Suppressor macrophage (primary cell): Measurements from ENCODE around the gene BMPR1B.

Experiments used
- DNase-seq, 4 experiments: peaks; one replicate each; pipeline ENCODE4 v3.0.0-alpha.2; 2020 to 2022

The BMPR1B gene

DNA sequence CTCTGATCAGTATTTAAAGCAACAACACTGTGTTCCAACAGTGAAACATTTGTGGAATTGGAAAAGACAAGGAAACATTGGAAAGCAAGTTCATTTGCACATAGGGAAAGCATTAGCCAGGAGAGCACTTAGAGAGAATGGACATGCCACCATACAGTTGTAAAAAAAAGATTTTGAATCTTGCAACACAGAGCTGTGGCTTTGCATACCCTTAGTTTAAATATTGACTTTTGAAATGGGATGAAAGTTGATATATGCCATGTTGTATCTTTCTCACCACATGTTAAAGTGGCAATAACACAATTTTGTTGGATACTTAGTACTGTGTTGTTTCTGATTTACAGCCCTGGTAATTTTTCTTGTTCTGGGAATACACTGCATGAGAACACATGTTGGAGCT, 208.1 kb downstream of the BMPR1B start:
- DNase-seq, result no peak

GRCh38 chr4:94968493-94968892, 210.7 kb downstream of the BMPR1B start:
- no peak for DNase-seq

- DNase-seq, result no peak
Measured at GRCh38 chr4:94970650-94971049, 212.9 kb downstream of the BMPR1B start.

- no peak for DNase-seq
Measured at GRCh38 chr4:94974773-94975172, 217.0 kb downstream of the BMPR1B start.

- no peak for DNase-seq
Measured at GRCh38 chr4:94976371-94977011, 218.7 kb downstream of the BMPR1B start.

GRCh38 chr4:94978904-94979303, 221.1 kb downstream of the BMPR1B start:
- peak in 2 of 4 experiments; percentile 6 to 47 for DNase-seq

DNA sequence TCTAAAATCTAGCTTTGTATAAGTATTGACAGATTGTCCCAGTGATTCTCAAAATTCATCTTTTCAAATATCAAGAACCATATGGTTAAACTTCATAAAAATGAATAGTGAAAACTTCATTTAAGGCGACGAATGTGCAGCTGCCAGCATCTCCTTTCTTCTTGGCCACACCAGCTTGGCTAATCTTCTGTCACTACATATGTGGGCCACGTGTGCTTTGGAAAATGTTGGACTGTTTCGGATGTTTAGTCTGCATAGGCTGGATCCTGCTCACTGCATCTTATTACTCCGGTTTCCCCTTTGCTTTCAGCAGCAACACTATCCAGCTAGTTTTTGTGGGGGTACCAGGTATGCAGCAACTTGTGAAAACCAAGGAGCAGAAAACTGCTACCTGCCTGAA, 221.9 kb downstream of the BMPR1B start:
- no peak for DNase-seq

- DNase-seq, result peak in 2 of 4 experiments; percentile 3 to 5
Measured at GRCh38 chr4:94995684-94996394, 238.1 kb downstream of the BMPR1B start.

GRCh38 chr4:95000076-95000648, 242.4 kb downstream of the BMPR1B start:
- DNase-seq, result no peak

- no peak for DNase-seq
Measured at GRCh38 chr4:95004912-95005311, 247.2 kb downstream of the BMPR1B start.

DNA sequence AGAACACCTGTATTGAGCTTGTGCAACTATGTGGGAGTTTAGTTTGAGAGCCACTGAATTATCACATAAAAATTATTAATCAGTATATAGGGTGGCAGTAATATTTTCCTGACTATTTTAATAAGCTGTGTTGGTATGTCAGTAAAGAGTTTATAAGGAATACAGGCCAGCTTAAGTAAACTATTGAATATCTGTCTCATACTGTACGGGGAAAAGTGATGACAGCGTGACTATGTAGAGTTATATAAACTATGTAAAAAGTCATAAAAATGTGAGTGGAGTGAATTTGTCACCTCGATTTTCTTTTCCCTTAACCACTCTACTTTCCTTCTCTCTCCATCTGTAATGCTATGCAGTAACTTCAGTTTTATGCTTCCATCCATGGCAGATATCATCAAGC, 250.2 kb downstream of the BMPR1B start:
- DNase-seq, result no peak

GRCh38 chr4:95013236-95013635, 255.5 kb downstream of the BMPR1B start:
- no peak for DNase-seq

- DNase-seq, result no peak
Measured at GRCh38 chr4:95014068-95014467, 256.3 kb downstream of the BMPR1B start.

GRCh38 chr4:95017305-95018064, 259.7 kb downstream of the BMPR1B start:
- DNase-seq, result no peak

DNA sequence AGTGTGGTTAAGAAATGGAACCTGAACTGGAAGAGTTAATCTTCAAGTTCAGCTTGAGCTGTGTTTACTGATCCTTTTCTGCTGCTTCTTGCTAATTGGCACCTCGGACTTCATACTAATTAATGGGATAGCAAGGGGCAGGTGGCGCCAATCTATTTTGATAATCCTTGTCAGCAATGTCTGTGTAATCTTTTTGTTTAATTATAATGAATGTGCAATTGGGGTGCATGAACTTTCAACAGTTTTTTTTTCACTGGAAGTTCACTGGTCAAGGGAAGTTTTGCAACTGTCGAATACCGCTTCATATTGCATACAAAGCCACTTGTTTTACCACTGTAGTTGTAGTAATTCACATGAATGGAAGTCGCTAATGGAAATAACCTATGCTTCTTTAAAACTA, 261.0 kb downstream of the BMPR1B start:
- DNase-seq, result no peak

DNA sequence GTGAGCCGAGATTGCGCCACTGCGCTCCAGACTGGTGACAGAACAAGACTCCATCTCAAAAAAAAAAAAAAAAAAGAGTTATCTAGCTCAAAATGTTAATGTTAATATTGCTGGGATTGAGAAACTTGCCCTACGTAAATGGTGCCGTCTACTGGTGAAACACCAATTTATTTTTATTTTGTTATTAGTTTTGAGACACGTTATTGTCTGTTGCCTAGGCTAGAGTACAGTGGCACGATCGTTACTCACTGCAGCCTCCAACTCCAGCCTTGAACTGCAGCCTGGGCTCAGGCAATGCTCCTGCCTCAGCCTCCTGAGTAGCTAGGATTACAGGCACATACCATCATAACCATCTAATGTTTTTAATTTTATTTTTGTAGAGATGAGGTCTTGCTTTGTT, 262.8 kb downstream of the BMPR1B start:
- no peak for DNase-seq

- no peak for DNase-seq
Measured at GRCh38 chr4:95021099-95021498, 263.3 kb downstream of the BMPR1B start.

- no peak for DNase-seq
Measured at GRCh38 chr4:95023110-95023509, 265.4 kb downstream of the BMPR1B start.

GRCh38 chr4:95027905-95028618, 270.3 kb downstream of the BMPR1B start:
- no peak for DNase-seq

GRCh38 chr4:95038791-95039190, 281.0 kb downstream of the BMPR1B start:
- DNase-seq, result no peak

DNA sequence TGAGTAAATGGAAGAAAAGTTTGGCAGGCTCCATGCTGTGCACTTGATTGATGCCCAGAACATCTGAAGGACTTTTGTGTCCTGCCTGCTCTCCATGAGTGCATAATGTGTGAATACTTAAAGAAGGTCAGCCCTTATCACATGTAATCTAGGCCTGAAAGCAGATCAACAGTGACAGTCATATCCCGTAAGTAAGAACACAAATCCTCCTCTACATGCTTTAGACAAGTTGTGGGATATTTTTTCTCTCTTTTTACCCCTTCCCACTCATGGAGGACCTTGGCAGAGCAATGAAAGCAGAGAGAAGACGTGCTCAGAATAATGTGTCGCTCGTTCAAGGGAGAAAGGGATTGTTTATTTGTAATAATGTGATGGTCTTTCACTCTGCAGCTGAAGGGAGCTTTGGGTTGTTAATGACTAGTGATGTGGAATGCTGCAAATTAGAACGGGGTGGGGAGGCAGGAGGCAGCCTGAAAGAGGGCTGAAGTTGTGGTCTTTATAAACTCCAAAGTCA, 286.6 kb downstream of the BMPR1B start:
- DNase-seq, result no peak

DNA sequence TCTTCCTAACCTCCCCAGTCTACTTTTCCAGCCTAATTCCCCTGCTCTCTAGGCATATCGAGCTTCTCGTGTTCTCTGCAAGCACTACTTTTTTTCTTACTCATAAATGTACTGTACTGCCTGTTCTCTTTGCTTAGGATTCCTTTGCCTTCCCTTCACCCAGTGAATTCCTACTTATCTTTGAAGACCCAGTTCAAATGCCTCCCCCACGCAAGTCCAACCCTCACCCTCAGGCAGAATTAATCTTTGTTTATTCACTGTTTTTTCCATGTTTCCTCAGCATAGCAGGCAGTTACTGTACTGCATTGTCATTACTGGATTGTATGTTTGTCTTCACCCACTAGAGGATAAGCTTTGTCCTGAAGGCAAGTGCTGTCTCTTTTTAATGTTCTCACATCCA, 287.7 kb downstream of the BMPR1B start:
- no peak for DNase-seq

GRCh38 chr4:95048296-95048695, 290.5 kb downstream of the BMPR1B start:
- no peak for DNase-seq
